Choroid plexus epithelial cell (primary cell): ENCODE results near the gene CC2D1A.
"Not testable (repeated sequence)": the region's sequence is repeated elsewhere in the genome, so short reads cannot be mapped to it uniquely, and the experiment has no call there.

Experiments
- DNase-seq: peaks from one replicate; pipeline ENCODE4 v3.0.0-alpha.2; 2010; ENCODE audit warnings: low read depth
- H3K4me3 ChIP-seq: 2 replicates; pipeline ENCODE4 v1.5.1; 2011; ENCODE audit warnings: low read depth, mild to moderate bottlenecking, control low read depth, low read length, moderate library complexity
- CTCF ChIP-seq: conservative IDR thresholded peaks from 2 replicates; pipeline ENCODE4 v1.5.1; 2011; ENCODE audit warnings: low read depth, mild to moderate bottlenecking, control low read depth, inconsistent platforms, low read length, moderate library complexity

Gene CC2D1A

GRCh38 chr19:13962699-13963602, 57.0 kb downstream of the CC2D1A start:
- no peak for DNase-seq
- no peak overlapping the region for H3K4me3 ChIP-seq
- TF ChIP-seq CTCF: no peak

- H3K4me3 ChIP-seq: no peak overlapping the region
- TF ChIP-seq CTCF: no peak
- no peak for DNase-seq
Measured at GRCh38 chr19:13963603-13964105, 57.7 kb downstream of the CC2D1A start.

- no peak overlapping the region for H3K4me3 ChIP-seq
- TF ChIP-seq CTCF: no peak
- DNase-seq: peak; percentile 47
Measured at GRCh38 chr19:13964776-13965175, 58.8 kb downstream of the CC2D1A start.

- no peak overlapping the region for H3K4me3 ChIP-seq
- no peak for TF ChIP-seq CTCF
- no peak for DNase-seq
Measured at GRCh38 chr19:13965377-13965896, 59.4 kb downstream of the CC2D1A start.

GRCh38 chr19:13965926-13966683, 60.1 kb downstream of the CC2D1A start:
- no peak overlapping the region for H3K4me3 ChIP-seq
- DNase-seq: no peak
- TF ChIP-seq CTCF: no peak

GRCh38 chr19:13966684-13967128, 60.7 kb downstream of the CC2D1A start:
- TF ChIP-seq CTCF: no peak
- no peak for DNase-seq

GRCh38 chr19:13967206-13967605, 61.2 kb downstream of the CC2D1A start:
- not testable (repeated sequence) for DNase-seq, H3K4me3 ChIP-seq

More at GRCh38 chr19:13966684-13967128, 60.7 kb downstream of the CC2D1A start:
- no peak overlapping the region for H3K4me3 ChIP-seq
